LNCAP (cell line): Measurements from ENCODE around the gene HPCA.

Source experiments
- CTCF ChIP-seq: fragments of 450-650 bp; IDR thresholded peaks from 2 replicates; pipeline ENCODE4 v1.5.1; 2017; ENCODE audit warnings: mild to moderate bottlenecking

Gene HPCA

DNA sequence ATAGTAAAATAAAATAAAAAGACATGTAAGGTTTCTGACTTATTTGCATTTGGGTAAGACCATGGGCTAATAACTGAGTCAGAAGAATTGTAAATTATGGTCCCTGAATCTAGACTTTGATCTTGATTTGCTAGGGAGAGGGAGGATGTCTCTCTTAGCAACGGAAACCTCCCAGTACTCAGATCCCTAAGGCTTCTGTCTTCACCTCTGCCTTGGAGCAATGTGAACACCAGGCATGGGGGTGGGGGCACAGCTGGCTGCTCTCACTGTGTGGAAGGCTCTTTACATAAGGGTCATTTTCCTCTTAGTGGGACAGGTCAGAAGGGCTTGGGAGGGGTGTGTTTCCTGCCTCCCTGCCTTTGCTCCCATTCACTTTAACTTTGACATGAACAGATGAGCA is 31.9 kb downstream of the HPCA start:
- TF ChIP-seq CTCF = no peak

DNA sequence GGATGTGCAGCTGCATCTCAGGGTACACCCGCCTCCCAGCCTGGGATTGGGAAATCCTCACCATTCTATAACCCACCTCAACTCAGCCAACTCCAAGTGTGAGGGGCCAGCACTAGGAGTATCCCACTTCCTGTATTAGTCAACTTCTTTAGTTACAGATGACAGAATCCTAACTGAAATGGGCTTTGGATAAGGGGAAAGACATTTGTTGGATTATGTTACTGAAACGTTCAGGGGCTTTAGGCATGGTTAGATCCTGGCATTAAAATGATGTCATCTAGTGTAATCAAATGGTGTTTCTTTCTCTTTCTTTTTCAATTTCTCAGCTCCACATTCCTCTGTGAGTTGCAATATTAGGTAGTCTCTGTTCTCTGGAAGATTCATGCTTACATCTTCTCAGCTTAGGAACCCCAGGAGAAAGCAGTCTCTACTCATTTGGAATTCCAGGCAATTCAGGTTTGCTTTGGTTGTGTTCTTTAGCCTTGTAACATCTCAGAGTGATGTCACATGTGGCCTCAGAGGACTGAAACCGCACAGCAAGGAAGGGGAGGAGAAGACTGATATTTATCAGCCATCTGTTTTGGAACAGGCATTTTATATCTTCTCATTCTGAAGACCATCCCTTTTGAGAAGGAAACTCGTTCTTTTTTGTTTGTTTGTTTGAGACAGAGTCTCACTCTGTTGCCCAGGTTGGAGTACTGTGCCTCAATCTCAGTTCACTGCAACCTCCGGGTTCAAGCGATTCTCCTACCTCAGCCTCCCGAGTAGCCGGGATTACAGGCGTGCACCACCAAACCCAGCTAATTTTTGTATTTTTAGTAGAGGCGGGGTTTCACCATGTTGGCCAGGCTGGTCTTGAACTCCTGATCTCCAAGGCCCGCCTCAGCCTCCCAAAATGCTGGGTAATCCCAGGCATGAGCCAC is 33.8 kb downstream of the HPCA start:
- no peak for TF ChIP-seq CTCF

DNA sequence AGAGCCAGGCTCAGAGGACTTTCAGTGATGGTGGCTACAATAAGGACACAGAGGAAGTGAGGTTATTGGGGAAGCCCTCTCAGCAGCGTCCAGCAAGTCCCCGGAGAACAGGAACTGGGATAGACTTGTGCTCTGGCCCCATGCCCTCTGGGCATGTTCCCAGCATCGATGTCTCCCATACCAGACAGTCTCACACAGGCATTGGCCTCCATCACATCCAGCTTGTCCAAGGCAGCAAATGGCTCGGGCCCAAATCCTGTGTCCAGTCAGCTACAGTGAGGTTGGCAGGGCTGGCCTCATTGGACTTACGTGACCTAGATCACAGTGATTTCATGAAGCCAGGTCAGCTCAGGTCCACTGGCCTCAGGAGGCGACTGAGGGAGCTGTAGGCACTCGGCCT is 34.5 kb downstream of the HPCA start:
- no peak for TF ChIP-seq CTCF

GRCh38 chr1:32924881-32925344 is 38.6 kb downstream of the HPCA start:
- no peak for TF ChIP-seq CTCF

DNA sequence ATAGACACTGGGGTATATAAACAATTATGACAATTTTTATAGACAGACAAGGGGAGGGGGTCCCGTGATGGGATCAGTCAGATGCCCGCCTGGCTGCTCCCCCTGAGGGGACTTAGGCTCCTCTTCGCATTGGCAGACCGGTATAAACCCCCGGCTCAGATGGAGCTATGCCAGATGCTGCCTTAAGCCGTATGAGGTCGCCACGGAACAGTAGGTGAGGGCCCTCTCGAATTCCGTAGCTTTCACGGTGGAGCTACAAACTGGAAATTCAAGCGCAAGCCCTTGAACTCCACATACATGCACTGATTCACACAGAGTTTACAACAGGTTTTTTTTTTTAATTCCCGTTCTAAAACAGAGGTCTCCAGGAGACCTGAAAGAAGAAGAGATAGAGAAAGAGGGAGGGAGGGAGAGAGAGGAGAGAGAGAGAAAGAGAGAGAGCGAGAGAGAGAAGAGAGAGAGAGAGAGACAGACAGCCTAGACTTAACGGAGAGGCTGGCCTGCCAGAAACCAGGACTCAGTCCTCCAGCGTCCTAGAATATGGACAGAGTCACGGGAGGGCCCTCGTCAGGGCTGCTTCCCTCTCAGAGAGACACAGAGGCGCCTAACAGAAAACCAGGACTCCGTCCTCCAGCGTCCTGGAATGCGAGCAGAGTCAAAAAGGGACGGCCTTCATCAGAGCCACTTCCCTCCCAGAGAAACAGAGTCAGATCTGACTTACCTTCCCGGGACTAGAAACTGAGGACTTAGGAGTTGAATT is 39.3 kb downstream of the HPCA start:
- TF ChIP-seq CTCF = no peak

GRCh38 chr1:32926562-32926961 is 40.3 kb downstream of the HPCA start:
- TF ChIP-seq CTCF = no peak

DNA sequence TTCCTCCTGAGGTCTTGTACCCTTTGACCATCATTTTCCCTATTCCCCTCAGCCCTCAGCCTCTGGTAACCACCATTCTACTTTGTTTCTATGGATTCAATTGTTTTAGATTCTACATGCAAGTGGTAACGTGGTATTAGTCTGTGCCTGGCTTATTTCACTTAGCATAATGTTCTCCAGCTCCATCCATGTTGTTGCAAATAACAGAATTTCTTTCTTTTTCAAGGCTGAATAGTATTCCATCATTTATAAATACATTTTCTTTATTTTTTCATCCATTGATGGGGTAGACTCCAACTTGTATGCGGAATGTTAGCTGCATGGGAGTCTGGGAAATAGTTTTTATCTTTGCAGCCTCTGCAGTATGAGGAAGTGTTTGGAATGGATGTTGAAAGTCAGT is 41.1 kb downstream of the HPCA start:
- no peak for TF ChIP-seq CTCF
